Fibroblast of lung (primary cell): ENCODE results near the gene APEX2.

Experiments
- CTCF ChIP-seq, 2 donors: IDR thresholded peaks in 1 of 2; conservative IDR thresholded peaks in 1 of 2; 1 replicate in 1 of 2; 2 replicates in 1 of 2; pipeline ENCODE4 v1.5.1; 2011 to 2012; ENCODE audit warnings: low read length in 2 of 2, control low read depth in 1 of 2, inconsistent platforms in 1 of 2, low read depth in 1 of 2, mild to moderate bottlenecking in 1 of 2
- EZH2 ChIP-seq: IDR thresholded peaks from 2 replicates; pipeline ENCODE4 v1.5.1; 2012; ENCODE audit warnings: low read length, control low read depth, mild to moderate bottlenecking; ENCODE audit errors: missing control alignments

- TF ChIP-seq CTCF (conservative IDR thresholded peaks at IDR 0.05 in 1 of 2, IDR thresholded peaks at IDR 0.05 in 1 of 2; ENCODE audit: low read depth in 1 of 2, low read length in 2 of 2), result no peak
- no peak for TF ChIP-seq EZH2
Observed at GRCh38 chrX:55008571-55009358, 8.6 kb downstream of the APEX2 start.
